ENCODE measurements around the gene ATP8B4. TPM values are rescaled to one million over a fixed set of nuclear protein-coding genes. Genes with fewer than 3 reads are reported as not detected.

The ATP8B4 gene
- total RNA-seq, 2 donors from 2014 or later: 16.8 to 16.9 TPM

- H3K4me3 ChIP-seq: no peak overlapping the region
- DNase-seq (ENCODE audit: low spot score): no peak
- no peak for ATAC-seq (ENCODE audit: insufficient number of reproducible peaks, low FRiP score, low read depth)
- H3K27ac ChIP-seq: no peak overlapping the region
- peaks cover 12 to 16% of the 10 kb centered on the region in 2 donors for H3K4me1 ChIP-seq (ENCODE audit: control insufficient read depth in 1 of 2, low read depth in 2 of 2)
- no peaks in the 10 kb centered on the region for H3K9me3 ChIP-seq
- TF ChIP-seq CTCF (IDR thresholded peaks at IDR 0.05): no peak
- no peaks in the 10 kb centered on the region for H3K27me3 ChIP-seq (replicated peaks; ENCODE audit: insufficient read depth)
- H3K36me3 ChIP-seq: no peaks in the 10 kb centered on the region
Observed at GRCh38 chr15:49813625-49814024, 305.4 kb downstream of the ATP8B4 start.

- no peak for ATAC-seq (ENCODE audit: insufficient number of reproducible peaks, low FRiP score, low read depth)
- Histone ChIP-seq H3K4me3 (no peak overlapping the region), H3K4me1 (ENCODE audit: control insufficient read depth in 1 of 2, low read depth in 2 of 2) (peaks cover 7 to 11% of the 10 kb centered on the region in 2 donors), H3K27ac (no peak overlapping the region), H3K9me3 (no peaks in the 10 kb centered on the region), H3K36me3 (no peaks in the 10 kb centered on the region), H3K27me3 (replicated peaks; ENCODE audit: insufficient read depth) (no peaks in the 10 kb centered on the region)
- no peak for TF ChIP-seq CTCF (IDR thresholded peaks at IDR 0.05)
- DNase-seq (ENCODE audit: low spot score): no peak
Observed at GRCh38 chr15:49810720-49811119, 308.3 kb downstream of the ATP8B4 start.

- Histone ChIP-seq H3K27ac (no peak overlapping the region), H3K9me3 (no peaks in the 10 kb centered on the region), H3K27me3 (replicated peaks; ENCODE audit: insufficient read depth) (no peaks in the 10 kb centered on the region), H3K36me3 (no peaks in the 10 kb centered on the region), H3K4me3 (no peak overlapping the region), H3K4me1 (ENCODE audit: control insufficient read depth in 1 of 2, low read depth in 2 of 2) (peaks cover 6 to 8% of the 10 kb centered on the region in 2 donors)
- no peak for DNase-seq (ENCODE audit: low spot score)
- TF ChIP-seq CTCF (IDR thresholded peaks at IDR 0.05): no peak
- ATAC-seq (ENCODE audit: insufficient number of reproducible peaks, low FRiP score, low read depth): no peak
Observed at GRCh38 chr15:49809894-49810609, 309.0 kb downstream of the ATP8B4 start.

- H3K27ac ChIP-seq: no peak overlapping the region
- ATAC-seq (ENCODE audit: insufficient number of reproducible peaks, low FRiP score, low read depth) (no peak), DNase-seq (ENCODE audit: low spot score) (no peak)
- no peak overlapping the region for H3K4me3 ChIP-seq
- H3K4me1 ChIP-seq (ENCODE audit: control insufficient read depth in 1 of 2, low read depth in 2 of 2): peaks cover 6 to 8% of the 10 kb centered on the region in 2 donors
- H3K27me3 ChIP-seq (replicated peaks; ENCODE audit: insufficient read depth): no peaks in the 10 kb centered on the region
- H3K36me3 ChIP-seq: no peaks in the 10 kb centered on the region
- no peak for TF ChIP-seq CTCF (IDR thresholded peaks at IDR 0.05)
- no peaks in the 10 kb centered on the region for H3K9me3 ChIP-seq
Observed at GRCh38 chr15:49808341-49808740, 310.7 kb downstream of the ATP8B4 start.

Other genes with a start within 250 kb of the ATP8B4 start
- 1 to 10 TPM in 1 of 2 donors, not detected in 1; 2.2 TPM for gene SLC27A2, start 63.0 kb upstream of the ATP8B4 start, total RNA-seq
- 1 to 10 TPM; 4.0 to 8.3 TPM for gene HDC, start 146.5 kb upstream of the ATP8B4 start, total RNA-seq
- 10 to 100 TPM; 13.0 to 27.8 TPM for gene GABPB1, start 236.0 kb upstream of the ATP8B4 start, total RNA-seq